GM12892 (cell line): ENCODE results near the gene SLC25A28.

Source experiments
- POLR2A ChIP-seq: IDR thresholded peaks from 2 replicates; pipeline ENCODE4 v1.6.1; 2011; ENCODE audit warnings: low read depth, low read length, control low read depth
- POLR2AphosphoS5 ChIP-seq: IDR thresholded peaks from 2 replicates; pipeline ENCODE4 v1.6.1; 2011; ENCODE audit warnings: low read depth, low read length, control low read depth

DNA sequence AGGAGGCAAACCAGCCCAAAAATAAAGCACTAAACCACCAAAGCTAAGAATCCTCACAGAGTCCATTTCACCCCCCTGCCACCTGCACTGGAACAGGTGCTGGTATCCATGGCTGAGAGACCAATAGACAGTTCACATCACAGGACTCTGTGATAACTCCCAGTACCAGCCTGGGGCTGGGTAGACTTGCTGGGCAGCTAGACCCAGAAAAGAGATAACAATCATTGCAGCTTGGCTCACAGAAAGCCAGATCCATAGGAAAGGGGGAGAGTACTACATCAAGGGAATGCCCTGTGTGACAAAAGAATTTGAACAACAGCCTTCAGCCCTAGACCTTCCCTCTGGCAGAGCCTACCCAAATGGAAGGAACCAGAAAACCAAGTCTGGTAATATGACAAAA lies 13.6 kb upstream of the SLC25A28 start:
- TF ChIP-seq POLR2A (no peak), POLR2AphosphoS5 (no peak)
